Gastroesophageal sphincter (tissue), 4 donors: ENCODE measurements around the gene NUP50. TPM values are rescaled to one million over a fixed set of nuclear protein-coding genes. Genes with fewer than 3 reads are reported as not detected.

Experiments used
- ATAC-seq: fragments of 150-250 bp; one replicate; pipeline ENCODE4 v1.9.1; 2016; ENCODE audit warnings: mild to moderate bottlenecking, moderate library complexity
- H3K27ac ChIP-seq, 4 donors: fragments of 200-600 bp; sonication (generic) in 3 of 4; 1 replicate in 3 of 4; 2 replicates in 1 of 4; pipeline ENCODE4 v1.5.1; 2016 to 2019
- H3K27me3 ChIP-seq: fragments of 200-600 bp; sonication (generic); one replicate; pipeline ENCODE4 v1.5.1; 2019
- H3K36me3 ChIP-seq, 2 donors: fragments of 200-600 bp; sonication (generic); one replicate each; pipeline ENCODE4 v1.5.1; 2019; ENCODE audit warnings: control low read depth in 1 of 2
- H3K4me1 ChIP-seq, 3 donors: fragments of 200-600 bp; sonication (generic); 1 replicate in 2 of 3; 2 replicates in 1 of 3; pipeline ENCODE4 v1.5.1; 2016 to 2019; ENCODE audit warnings: control low read depth in 2 of 3
- H3K4me3 ChIP-seq, 2 donors: fragments of 200-600 bp; sonication (generic); one replicate each; pipeline ENCODE4 v1.5.1; 2019; ENCODE audit warnings: mild to moderate bottlenecking in 1 of 2, moderate library complexity in 1 of 2
- H3K9me3 ChIP-seq, 3 donors: fragments of 200-600 bp; sonication (generic); one replicate each; pipeline ENCODE4 v1.5.1; 2017 to 2019; ENCODE audit warnings: control low read depth in 2 of 3
- CTCF ChIP-seq, 4 experiments: fragments of 200-600 bp in 2 of 4; fragments of 450-650 bp in 2 of 4; sonication (generic) in 1 of 4; IDR thresholded peaks; one replicate each; pipeline ENCODE4 v1.5.1; 2017 to 2019; ENCODE audit warnings: antibody characterized with exemption in 4 of 4, mild to moderate bottlenecking in 2 of 4, moderate library complexity in 2 of 4
- EP300 ChIP-seq: sonication (generic); formaldehyde crosslinking; IDR thresholded peaks from one replicate; pipeline ENCODE4 v1.6.1; 2017; ENCODE audit warnings: antibody characterized with exemption, mild to moderate bottlenecking
- POLR2A ChIP-seq, 2 donors: fragments of 450-650 bp; IDR thresholded peaks; one replicate each; pipeline ENCODE4 v1.6.1; 2017; ENCODE audit warnings: antibody characterized with exemption in 2 of 2, mild to moderate bottlenecking in 2 of 2, moderate library complexity in 1 of 2
- POLR2AphosphoS5 ChIP-seq: sonication (generic); formaldehyde crosslinking; IDR thresholded peaks from one replicate; pipeline ENCODE4 v1.6.1; 2017; ENCODE audit warnings: antibody characterized with exemption
- WGBS, 2 donors: methylation state at CpG; one replicate each; pipeline ENCODE4 v1.1.5; 2018; ENCODE audit warnings: low coverage in 1 of 2; 5-methylcytosine and 5-hydroxymethylcytosine counted together
- total RNA-seq, 4 donors: library from RNA; depleted of rRNA; stranded (reverse); fragments of >200 nt; gene quantifications; one replicate each; pipeline ENCODE4 v1.1.0, GENCODE V29; 2016

NUP50 gene
- total RNA-seq, 4 donors from 2014 or later = 15.9 to 32.9 (median 28.8) TPM

- Histone ChIP-seq H3K36me3 (peaks cover 0 to 79% of the 10 kb centered on the region in 2 donors), H3K9me3 (no peaks in the 10 kb centered on the region), H3K27me3 (no peaks in the 10 kb centered on the region), H3K4me1 (peaks cover 0 to 27% (median 7%) of the 10 kb centered on the region in 3 donors), H3K4me3 (no peak overlapping the region), H3K27ac (no peak overlapping the region)
- 60 to 86% methylated on average over 2 to 9 of the region's 28 CpGs for WGBS, 2 donors
- TF ChIP-seq POLR2AphosphoS5 (no peak), CTCF (IDR thresholded peaks at IDR 0.05) (no peak), POLR2A (IDR thresholded peaks at IDR 0.05) (no peak), EP300 (no peak)
- ATAC-seq = no peak
Observed at GRCh38 chr22:45197606-45198462, 34.1 kb downstream of the NUP50 start.

DNA sequence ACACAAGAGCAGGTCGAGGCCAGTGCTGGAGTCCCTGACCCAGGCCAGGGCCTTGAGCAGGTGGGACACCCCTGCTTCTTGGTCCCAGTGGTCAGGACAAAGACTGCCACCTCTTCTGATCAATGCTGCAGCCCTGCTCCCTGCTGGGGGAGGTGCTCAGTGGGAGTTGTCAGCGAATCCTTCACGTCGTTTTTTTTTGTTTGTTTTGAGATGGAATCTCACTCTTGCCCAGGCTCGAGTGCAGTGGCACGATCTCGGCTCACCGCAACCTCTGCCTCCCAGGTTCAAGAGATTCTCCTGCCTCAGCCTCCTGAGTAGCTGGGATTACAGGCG lies 34.7 kb downstream of the NUP50 start:
- Histone ChIP-seq H3K27me3 (no peaks in the 10 kb centered on the region), H3K9me3 (no peaks in the 10 kb centered on the region), H3K36me3 (peaks cover 0 to 84% of the 10 kb centered on the region in 2 donors), H3K4me3 (no peak overlapping the region), H3K27ac (no peak overlapping the region), H3K4me1 (peaks cover 0 to 21% (median 7%) of the 10 kb centered on the region in 3 donors)
- ATAC-seq = no peak
- 65 to 100% methylated on average over 2 to 4 of the region's 9 CpGs for WGBS, 2 donors
- no peak for TF ChIP-seq POLR2AphosphoS5
- TF ChIP-seq CTCF (IDR thresholded peaks at IDR 0.05) = no peak
- no peak for TF ChIP-seq POLR2A (IDR thresholded peaks at IDR 0.05)
- TF ChIP-seq EP300 = no peak

GRCh38 chr22:45199723-45200122 lies 36.0 kb downstream of the NUP50 start:
- Histone ChIP-seq H3K27ac (no peak overlapping the region), H3K36me3 (peaks cover 0 to 92% of the 10 kb centered on the region in 2 donors), H3K27me3 (no peaks in the 10 kb centered on the region), H3K4me3 (no peak overlapping the region), H3K9me3 (no peaks in the 10 kb centered on the region), H3K4me1 (peaks cover 0 to 20% (median 7%) of the 10 kb centered on the region in 3 donors)
- WGBS, 2 donors = 95 to 100% methylated on average over 2 to 11 of the region's 16 CpGs
- TF ChIP-seq EP300 (no peak), POLR2A (IDR thresholded peaks at IDR 0.05) (no peak), CTCF (IDR thresholded peaks at IDR 0.05) (no peak), POLR2AphosphoS5 (no peak)
- ATAC-seq = no peak

GRCh38 chr22:45200230-45200629 lies 36.5 kb downstream of the NUP50 start:
- peaks cover 0 to 93% of the 10 kb centered on the region in 2 donors for H3K36me3 ChIP-seq
- peaks cover 0 to 20% (median 7%) of the 10 kb centered on the region in 3 donors for H3K4me1 ChIP-seq
- H3K27ac ChIP-seq = no peak overlapping the region
- H3K9me3 ChIP-seq = no peaks in the 10 kb centered on the region
- H3K27me3 ChIP-seq = no peaks in the 10 kb centered on the region
- ATAC-seq = no peak
- no peak overlapping the region for H3K4me3 ChIP-seq
- TF ChIP-seq POLR2AphosphoS5 = no peak
- TF ChIP-seq EP300 = no peak
- no peak for TF ChIP-seq CTCF (IDR thresholded peaks at IDR 0.05)
- WGBS, 2 donors = no CpG with 5 or more reads among the region's 9 CpGs
